ENCODE results near the gene UBA3.

Gene UBA3

GRCh38 chr3:69020857-69021256, 59.3 kb downstream of the UBA3 start:
- Histone ChIP-seq H3K36me3 (ENCODE audit: control insufficient read depth in 1 of 2, insufficient read depth in 2 of 2, low read length in 2 of 2) (peaks cover 24 to 31% of the 10 kb centered on the region in 2 donors), H3K9me3 (ENCODE audit: control insufficient read depth in 1 of 2, low read length in 2 of 2) (no peaks in the 10 kb centered on the region), H3K27me3 (ENCODE audit: low read depth, low read length) (no peaks in the 10 kb centered on the region), H3K27ac (ENCODE audit: low read length) (no peak overlapping the region), H3K4me3 (ENCODE audit: low read depth in 1 of 2, low read length in 2 of 2) (no peak overlapping the region), H3K4me1 (ENCODE audit: control insufficient read depth in 1 of 2, insufficient read depth in 2 of 2, low read length in 2 of 2) (no peaks in the 10 kb centered on the region)

GRCh38 chr3:69020424-69020823, 59.7 kb downstream of the UBA3 start:
- no peaks in the 10 kb centered on the region for H3K4me1 ChIP-seq (ENCODE audit: control insufficient read depth in 1 of 2, insufficient read depth in 2 of 2, low read length in 2 of 2)
- no peaks in the 10 kb centered on the region for H3K27me3 ChIP-seq (ENCODE audit: low read depth, low read length)
- no peak overlapping the region for H3K4me3 ChIP-seq (ENCODE audit: low read depth in 1 of 2, low read length in 2 of 2)
- H3K27ac ChIP-seq (ENCODE audit: low read length), result no peak overlapping the region
- peaks cover 20 to 27% of the 10 kb centered on the region in 2 donors for H3K36me3 ChIP-seq (ENCODE audit: control insufficient read depth in 1 of 2, insufficient read depth in 2 of 2, low read length in 2 of 2)
- H3K9me3 ChIP-seq (ENCODE audit: control insufficient read depth in 1 of 2, low read length in 2 of 2), result no peaks in the 10 kb centered on the region

DNA sequence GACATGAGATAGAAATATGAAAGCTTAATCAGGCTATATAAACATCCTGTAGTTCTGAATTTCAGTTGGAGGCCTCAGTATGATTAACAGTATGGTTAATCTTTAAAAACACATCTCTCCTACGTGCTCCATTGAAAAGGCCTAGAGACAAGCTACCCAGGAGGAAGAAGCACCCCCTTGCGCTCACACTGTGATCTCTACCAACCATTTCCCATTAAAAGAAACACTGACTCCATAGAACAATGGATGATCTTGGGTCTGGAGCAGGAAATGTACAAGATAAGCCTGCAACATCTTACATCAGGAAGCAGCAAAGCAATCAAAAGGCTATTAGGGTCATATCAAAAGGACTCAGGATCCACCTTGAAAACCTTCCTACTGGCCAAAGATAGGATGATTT, 63.3 kb downstream of the UBA3 start:
- Histone ChIP-seq H3K4me1 (ENCODE audit: control insufficient read depth in 1 of 2, insufficient read depth in 2 of 2, low read length in 2 of 2) (peaks cover 0 to 5% of the 10 kb centered on the region in 2 donors), H3K27me3 (ENCODE audit: low read depth, low read length) (no peaks in the 10 kb centered on the region), H3K36me3 (ENCODE audit: control insufficient read depth in 1 of 2, insufficient read depth in 2 of 2, low read length in 2 of 2) (peaks cover 0 to 14% of the 10 kb centered on the region in 2 donors), H3K9me3 (ENCODE audit: control insufficient read depth in 1 of 2, low read length in 2 of 2) (no peaks in the 10 kb centered on the region), H3K4me3 (ENCODE audit: low read depth in 1 of 2, low read length in 2 of 2) (no peak overlapping the region), H3K27ac (ENCODE audit: low read length) (no peak overlapping the region)

GRCh38 chr3:69016102-69016501, 64.1 kb downstream of the UBA3 start:
- Histone ChIP-seq H3K36me3 (ENCODE audit: control insufficient read depth in 1 of 2, insufficient read depth in 2 of 2, low read length in 2 of 2) (peaks cover 0 to 10% of the 10 kb centered on the region in 2 donors), H3K27ac (ENCODE audit: low read length) (no peak overlapping the region), H3K4me3 (ENCODE audit: low read depth in 1 of 2, low read length in 2 of 2) (no peak overlapping the region), H3K27me3 (ENCODE audit: low read depth, low read length) (no peaks in the 10 kb centered on the region), H3K9me3 (ENCODE audit: control insufficient read depth in 1 of 2, low read length in 2 of 2) (no peaks in the 10 kb centered on the region), H3K4me1 (ENCODE audit: control insufficient read depth in 1 of 2, insufficient read depth in 2 of 2, low read length in 2 of 2) (peaks cover 0 to 5% of the 10 kb centered on the region in 2 donors)

GRCh38 chr3:69014022-69014580, 66.1 kb downstream of the UBA3 start:
- Histone ChIP-seq H3K27me3 (ENCODE audit: low read depth, low read length) (no peaks in the 10 kb centered on the region), H3K4me1 (ENCODE audit: control insufficient read depth in 1 of 2, insufficient read depth in 2 of 2, low read length in 2 of 2) (peaks cover 2 to 5% of the 10 kb centered on the region in 2 donors), H3K27ac (ENCODE audit: low read length) (peak overlapping the region; percentile 53), H3K4me3 (ENCODE audit: low read depth in 1 of 2, low read length in 2 of 2) (peak overlapping the region; percentile 66 to 72), H3K9me3 (ENCODE audit: control insufficient read depth in 1 of 2, low read length in 2 of 2) (no peaks in the 10 kb centered on the region), H3K36me3 (ENCODE audit: control insufficient read depth in 1 of 2, insufficient read depth in 2 of 2, low read length in 2 of 2) (peaks cover under 1 to 16% of the 10 kb centered on the region in 2 donors)

DNA sequence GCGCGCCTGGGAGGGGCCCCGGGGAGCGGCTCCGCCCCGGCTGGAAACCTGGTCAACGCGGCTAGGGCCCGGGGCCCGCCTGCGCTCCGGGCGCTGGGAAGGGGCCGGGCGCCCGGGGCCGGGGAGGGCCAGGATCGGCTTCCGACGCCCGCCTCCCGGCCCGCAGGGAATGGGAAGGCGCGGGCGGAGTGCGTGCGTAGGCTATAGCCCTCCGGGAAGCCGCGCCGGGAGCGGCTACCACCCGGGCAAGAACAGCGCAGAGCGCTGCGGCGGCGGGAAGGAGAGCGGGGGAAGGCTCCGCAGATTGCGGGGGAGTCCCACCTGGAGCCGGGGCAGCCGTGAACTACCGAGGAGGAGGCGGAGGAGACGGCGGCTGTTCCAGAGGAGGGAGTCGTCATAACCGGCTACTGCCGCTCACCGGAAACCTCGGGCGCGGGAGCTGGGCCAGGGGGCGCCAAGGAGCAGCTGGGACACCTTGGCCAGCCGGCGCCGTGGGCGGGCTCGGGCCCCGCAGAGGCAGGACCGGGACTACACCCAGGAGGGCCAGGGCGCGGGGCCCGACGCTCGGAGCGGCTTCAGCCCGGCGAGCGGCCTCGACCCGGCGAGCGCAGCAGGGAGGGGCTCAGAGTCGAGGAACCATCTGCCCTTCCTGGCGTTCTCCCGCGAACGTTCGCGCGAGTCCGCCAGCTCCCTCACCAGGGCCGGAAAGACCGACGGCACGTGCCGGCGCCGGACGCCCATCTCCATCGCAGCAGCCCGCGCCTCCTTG, 66.7 kb downstream of the UBA3 start, which contains the start of gene EOGT:
Gene EOGT (minus strand): TSS at position 432 of the 769 bp plus-strand sequence. CDS start 3,838 bp downstream, outside the sequence.
- Histone ChIP-seq H3K27ac (ENCODE audit: low read length) (peak within 1 kb of the TSS; percentile 71), H3K27me3 (ENCODE audit: low read depth, low read length) (no peaks in the 10 kb centered on the region), H3K4me3 (ENCODE audit: low read depth in 1 of 2, low read length in 2 of 2) (peak within 1 kb of the TSS; percentile 66 to 72), H3K4me1 (ENCODE audit: control insufficient read depth in 1 of 2, insufficient read depth in 2 of 2, low read length in 2 of 2) (peaks cover 4 to 5% of the 10 kb centered on the region in 2 donors), H3K9me3 (ENCODE audit: control insufficient read depth in 1 of 2, low read length in 2 of 2) (no peaks in the 10 kb centered on the region), H3K36me3 (ENCODE audit: control insufficient read depth in 1 of 2, insufficient read depth in 2 of 2, low read length in 2 of 2) (peaks cover 5 to 21% of the 10 kb centered on the region in 2 donors)

- no peaks in the 10 kb centered on the region for H3K9me3 ChIP-seq (ENCODE audit: control insufficient read depth in 1 of 2, low read length in 2 of 2)
- peaks cover 4 to 5% of the 10 kb centered on the region in 2 donors for H3K4me1 ChIP-seq (ENCODE audit: control insufficient read depth in 1 of 2, insufficient read depth in 2 of 2, low read length in 2 of 2)
- H3K27ac ChIP-seq (ENCODE audit: low read length), result peak overlapping the region; percentile 71
- peak overlapping the region; percentile 66 to 72 for H3K4me3 ChIP-seq (ENCODE audit: low read depth in 1 of 2, low read length in 2 of 2)
- H3K27me3 ChIP-seq (ENCODE audit: low read depth, low read length), result no peaks in the 10 kb centered on the region
- H3K36me3 ChIP-seq (ENCODE audit: control insufficient read depth in 1 of 2, insufficient read depth in 2 of 2, low read length in 2 of 2), result peaks cover 10 to 23% of the 10 kb centered on the region in 2 donors
These were observed 67.3 kb downstream of the UBA3 start for GRCh38 chr3:69012800-69013252.

GRCh38 chr3:69012100-69012799, 67.9 kb downstream of the UBA3 start:
- Histone ChIP-seq H3K9me3 (ENCODE audit: control insufficient read depth in 1 of 2, low read length in 2 of 2) (no peaks in the 10 kb centered on the region), H3K27ac (ENCODE audit: low read length) (peak overlapping the region; percentile 71), H3K4me3 (ENCODE audit: low read depth in 1 of 2, low read length in 2 of 2) (peak overlapping the region; percentile 66 to 72), H3K4me1 (ENCODE audit: control insufficient read depth in 1 of 2, insufficient read depth in 2 of 2, low read length in 2 of 2) (peaks cover 4 to 5% of the 10 kb centered on the region in 2 donors), H3K27me3 (ENCODE audit: low read depth, low read length) (no peaks in the 10 kb centered on the region), H3K36me3 (ENCODE audit: control insufficient read depth in 1 of 2, insufficient read depth in 2 of 2, low read length in 2 of 2) (peaks cover 10 to 23% of the 10 kb centered on the region in 2 donors)

DNA sequence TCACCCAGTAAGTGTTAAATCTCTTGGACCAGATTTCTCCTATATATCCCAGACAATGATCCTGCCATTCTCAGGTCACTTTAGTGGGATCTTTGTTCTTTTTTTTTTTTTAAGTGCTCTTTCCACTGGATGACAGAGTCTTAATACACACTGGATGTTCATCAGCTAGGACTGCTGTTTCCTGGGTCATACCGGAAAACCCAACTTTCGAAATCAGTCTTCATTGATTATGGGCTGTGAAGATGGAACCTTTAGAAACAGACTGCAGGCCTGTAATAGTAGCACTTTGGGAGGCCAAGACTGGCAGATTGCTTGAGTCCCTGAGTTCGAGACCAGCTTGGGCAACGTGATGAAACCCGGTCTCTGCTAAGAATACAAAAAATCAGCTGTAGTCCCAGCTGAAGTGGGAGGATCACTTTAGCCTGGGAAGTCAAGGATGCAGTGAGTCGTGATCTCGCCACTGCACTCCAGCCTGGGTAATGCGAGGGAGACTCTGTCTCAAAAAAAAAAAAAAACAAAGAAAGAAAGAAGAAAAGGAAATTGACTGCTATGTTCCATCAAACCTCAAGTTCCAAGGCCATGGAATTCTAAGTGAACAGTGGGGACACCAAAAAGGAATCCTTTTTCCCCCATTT, 69.0 kb downstream of the UBA3 start:
- peaks cover 14 to 32% of the 10 kb centered on the region in 2 donors for H3K36me3 ChIP-seq (ENCODE audit: control insufficient read depth in 1 of 2, insufficient read depth in 2 of 2, low read length in 2 of 2)
- H3K27me3 ChIP-seq (ENCODE audit: low read depth, low read length), result no peaks in the 10 kb centered on the region
- no peaks in the 10 kb centered on the region for H3K9me3 ChIP-seq (ENCODE audit: control insufficient read depth in 1 of 2, low read length in 2 of 2)
- H3K27ac ChIP-seq (ENCODE audit: low read length), result peak overlapping the region; percentile 71
- no peak overlapping the region for H3K4me3 ChIP-seq (ENCODE audit: low read depth in 1 of 2, low read length in 2 of 2)
- H3K4me1 ChIP-seq (ENCODE audit: control insufficient read depth in 1 of 2, insufficient read depth in 2 of 2, low read length in 2 of 2), result peaks cover 4 to 5% of the 10 kb centered on the region in 2 donors

DNA sequence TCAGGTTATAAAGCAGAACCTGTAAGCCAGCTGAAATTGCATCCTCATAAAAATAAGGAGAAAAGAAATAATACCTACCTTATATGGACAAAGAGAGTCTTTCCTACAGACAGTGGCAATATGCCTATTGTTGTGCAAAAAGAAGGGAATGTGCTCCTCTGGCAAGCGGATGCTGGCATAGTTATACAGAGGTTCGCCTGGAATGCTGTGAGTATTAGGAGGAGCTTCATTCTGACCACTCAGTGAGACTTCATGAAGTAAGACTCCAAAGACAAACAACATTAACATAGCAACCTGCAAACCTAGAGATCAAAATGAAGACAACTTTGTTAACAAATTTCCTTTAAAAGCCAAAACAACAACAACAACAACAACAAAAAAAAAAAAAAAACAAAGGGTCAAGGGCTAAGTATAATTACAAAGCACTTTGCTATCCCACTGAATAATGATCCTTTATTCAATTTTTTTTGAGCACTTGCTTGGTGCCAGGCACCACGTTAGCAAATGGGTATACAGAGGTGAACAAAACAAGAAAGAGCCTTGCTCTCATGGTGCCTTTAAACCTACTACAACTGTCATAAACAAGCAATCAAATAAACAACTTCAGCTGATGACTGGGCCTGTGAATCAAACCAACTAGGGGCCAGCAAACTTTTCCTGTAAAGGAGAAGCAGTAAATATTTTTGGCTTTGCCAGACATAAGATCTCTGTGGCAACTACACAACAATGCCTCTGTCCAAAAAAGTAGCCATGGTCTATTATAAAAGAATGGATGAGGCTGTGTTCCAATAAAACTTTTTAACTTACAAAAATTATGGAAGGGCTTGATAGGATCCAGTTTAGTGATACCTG, 70.4 kb downstream of the UBA3 start:
- no peaks in the 10 kb centered on the region for H3K9me3 ChIP-seq (ENCODE audit: control insufficient read depth in 1 of 2, low read length in 2 of 2)
- H3K4me1 ChIP-seq (ENCODE audit: control insufficient read depth in 1 of 2, insufficient read depth in 2 of 2, low read length in 2 of 2), result peaks cover 4 to 5% of the 10 kb centered on the region in 2 donors

More for the DNA sequence above, 70.4 kb downstream of the UBA3 start:
- peak overlapping the region in 1 of 2 donors; percentile 2 for H3K4me3 ChIP-seq (ENCODE audit: low read depth in 1 of 2, low read length in 2 of 2)
- H3K27me3 ChIP-seq (ENCODE audit: low read depth, low read length), result no peaks in the 10 kb centered on the region
- H3K36me3 ChIP-seq (ENCODE audit: control insufficient read depth in 1 of 2, insufficient read depth in 2 of 2, low read length in 2 of 2), result peaks cover 14 to 44% of the 10 kb centered on the region in 2 donors
- H3K27ac ChIP-seq (ENCODE audit: low read length), result peak overlapping the region; percentile 42
